ENCODE measurements around the gene GTPBP1. TPM values are rescaled to one million over a fixed set of nuclear protein-coding genes. Genes with fewer than 3 reads are reported as not detected.

The GTPBP1 gene
- total RNA-seq, 3 donors from 2014 or later (not counting 1 experiment from before 2014, with no cell fraction given), result 236 to 259 (median 249) TPM

- intact Hi-C loops (cut with micrococcal nuclease), result no loop called here
- H3K4me3 ChIP-seq (ENCODE audit: low read length), result no peak overlapping the region
- DNase-seq, result no peak
Measured at GRCh38 chr22:38717244-38717643, 11.5 kb downstream of the GTPBP1 start.

GRCh38 chr22:38718414-38718813 is 12.7 kb downstream of the GTPBP1 start:
- no peaks in the 10 kb centered on the region for H3K9me3 Mint-ChIP-seq
- H3K27me3 Mint-ChIP-seq (ENCODE audit: low read depth in 2 of 2), result no peaks in the 10 kb centered on the region
- intact Hi-C loops (cut with micrococcal nuclease), result no loop called here
- peak overlapping the region in 1 of 2 donors; percentile 43 for H3K27ac Mint-ChIP-seq
- no peak overlapping the region for H3K27ac ChIP-seq (ENCODE audit: low read length)
- no peaks in the 10 kb centered on the region for H3K36me3 Mint-ChIP-seq
- H3K36me3 ChIP-seq (ENCODE audit: control insufficient read depth, insufficient read depth, low read length), result peaks cover 52% of the 10 kb centered on the region
- WGBS (ENCODE audit: insufficient coverage), result 87% methylated on average over 6 of the region's 6 CpGs
- peaks cover 31 to 39% of the 10 kb centered on the region in 2 donors for H3K4me1 Mint-ChIP-seq
- H3K4me3 Mint-ChIP-seq, result no peak overlapping the region
- no peak overlapping the region for H3K4me3 ChIP-seq (ENCODE audit: low read length)
- DNase-seq (no peak), ATAC-seq (peak in 1 of 3 donors; percentile 37)
- H3K27me3 ChIP-seq (ENCODE audit: control insufficient read depth, insufficient read depth, low read length), result no peaks in the 10 kb centered on the region
- H3K4me1 ChIP-seq (ENCODE audit: control insufficient read depth, insufficient read depth, low read length), result peaks cover 4% of the 10 kb centered on the region
- TF ChIP-seq CTCF (IDR thresholded peaks at IDR 0.05), result no peak
- no peaks in the 10 kb centered on the region for H3K9me3 ChIP-seq (ENCODE audit: control insufficient read depth, insufficient read depth, low read length)

More at GRCh38 chr22:38717244-38717643, 11.5 kb downstream of the GTPBP1 start:
- peaks cover 43 to 50% of the 10 kb centered on the region in 2 donors for H3K4me1 Mint-ChIP-seq
- WGBS (ENCODE audit: insufficient coverage), result 97% methylated on average over 6 of the region's 6 CpGs
- ATAC-seq, result no peak
- Histone ChIP-seq H3K27ac (ENCODE audit: low read length) (no peak overlapping the region), H3K36me3 (ENCODE audit: control insufficient read depth, insufficient read depth, low read length) (peaks cover 44% of the 10 kb centered on the region), H3K9me3 (ENCODE audit: control insufficient read depth, insufficient read depth, low read length) (no peaks in the 10 kb centered on the region), H3K4me1 (ENCODE audit: control insufficient read depth, insufficient read depth, low read length) (peaks cover 4% of the 10 kb centered on the region), H3K27me3 (ENCODE audit: control insufficient read depth, insufficient read depth, low read length) (no peaks in the 10 kb centered on the region)
- peak overlapping the region; percentile 42 to 48 for H3K27ac Mint-ChIP-seq
- no peaks in the 10 kb centered on the region for H3K9me3 Mint-ChIP-seq
- H3K27me3 Mint-ChIP-seq (ENCODE audit: low read depth in 2 of 2), result no peaks in the 10 kb centered on the region
- H3K4me3 Mint-ChIP-seq, result no peak overlapping the region
- TF ChIP-seq CTCF (IDR thresholded peaks at IDR 0.05), result no peak
- H3K36me3 Mint-ChIP-seq, result no peaks in the 10 kb centered on the region

- H3K9me3 ChIP-seq (ENCODE audit: control insufficient read depth, insufficient read depth, low read length), result no peaks in the 10 kb centered on the region
- Mint-ChIP-seq H3K4me1 (peaks cover 25 to 32% of the 10 kb centered on the region in 2 donors), H3K9me3 (no peaks in the 10 kb centered on the region), H3K27ac (no peak overlapping the region), H3K36me3 (no peaks in the 10 kb centered on the region), H3K4me3 (no peak overlapping the region), H3K27me3 (ENCODE audit: low read depth in 2 of 2) (no peaks in the 10 kb centered on the region)
- DNase-seq, result no peak
- no peak for ATAC-seq
- peaks cover 4% of the 10 kb centered on the region for H3K4me1 ChIP-seq (ENCODE audit: control insufficient read depth, insufficient read depth, low read length)
- no peaks in the 10 kb centered on the region for H3K27me3 ChIP-seq (ENCODE audit: control insufficient read depth, insufficient read depth, low read length)
- H3K27ac ChIP-seq (ENCODE audit: low read length), result no peak overlapping the region
- no peak for TF ChIP-seq CTCF (IDR thresholded peaks at IDR 0.05)
- intact Hi-C loops (cut with micrococcal nuclease), result no loop called here
- H3K36me3 ChIP-seq (ENCODE audit: control insufficient read depth, insufficient read depth, low read length), result peaks cover 59% of the 10 kb centered on the region
- 96% methylated on average over 6 of the region's 6 CpGs for WGBS (ENCODE audit: insufficient coverage)
- H3K4me3 ChIP-seq (ENCODE audit: low read length), result no peak overlapping the region
Measured at GRCh38 chr22:38719196-38719595, 13.5 kb downstream of the GTPBP1 start.

GRCh38 chr22:38720350-38720749 is 14.6 kb downstream of the GTPBP1 start:
- intact Hi-C loops (cut with micrococcal nuclease), result no loop called here

More at GRCh38 chr22:38720350-38720749, 14.6 kb downstream of the GTPBP1 start:
- no peak for ATAC-seq
- no peak overlapping the region for H3K27ac ChIP-seq (ENCODE audit: low read length)
- H3K4me1 ChIP-seq (ENCODE audit: control insufficient read depth, insufficient read depth, low read length), result peaks cover 2% of the 10 kb centered on the region
- H3K27me3 ChIP-seq (ENCODE audit: control insufficient read depth, insufficient read depth, low read length), result no peaks in the 10 kb centered on the region
- H3K4me3 ChIP-seq (ENCODE audit: low read length), result no peak overlapping the region
- H3K27ac Mint-ChIP-seq, result no peak overlapping the region
- no peaks in the 10 kb centered on the region for H3K9me3 ChIP-seq (ENCODE audit: control insufficient read depth, insufficient read depth, low read length)
- peaks cover 8% of the 10 kb centered on the region for H3K36me3 Mint-ChIP-seq
- no peak for DNase-seq
- 96% methylated on average over 3 of the region's 3 CpGs for WGBS (ENCODE audit: insufficient coverage)
- H3K27me3 Mint-ChIP-seq (ENCODE audit: low read depth in 2 of 2), result no peaks in the 10 kb centered on the region
- no peak for TF ChIP-seq CTCF (IDR thresholded peaks at IDR 0.05)
- peaks cover 70% of the 10 kb centered on the region for H3K36me3 ChIP-seq (ENCODE audit: control insufficient read depth, insufficient read depth, low read length)
- H3K4me1 Mint-ChIP-seq, result peaks cover 21 to 27% of the 10 kb centered on the region in 2 donors
- H3K4me3 Mint-ChIP-seq, result no peak overlapping the region
- H3K9me3 Mint-ChIP-seq, result no peaks in the 10 kb centered on the region
